ENCODE measurements around the gene RASGRF1.
"Not testable (repeated sequence)": the region's sequence is repeated elsewhere in the genome, so short reads cannot be mapped to it uniquely, and the experiment has no call there.

RASGRF1 gene, protein sequence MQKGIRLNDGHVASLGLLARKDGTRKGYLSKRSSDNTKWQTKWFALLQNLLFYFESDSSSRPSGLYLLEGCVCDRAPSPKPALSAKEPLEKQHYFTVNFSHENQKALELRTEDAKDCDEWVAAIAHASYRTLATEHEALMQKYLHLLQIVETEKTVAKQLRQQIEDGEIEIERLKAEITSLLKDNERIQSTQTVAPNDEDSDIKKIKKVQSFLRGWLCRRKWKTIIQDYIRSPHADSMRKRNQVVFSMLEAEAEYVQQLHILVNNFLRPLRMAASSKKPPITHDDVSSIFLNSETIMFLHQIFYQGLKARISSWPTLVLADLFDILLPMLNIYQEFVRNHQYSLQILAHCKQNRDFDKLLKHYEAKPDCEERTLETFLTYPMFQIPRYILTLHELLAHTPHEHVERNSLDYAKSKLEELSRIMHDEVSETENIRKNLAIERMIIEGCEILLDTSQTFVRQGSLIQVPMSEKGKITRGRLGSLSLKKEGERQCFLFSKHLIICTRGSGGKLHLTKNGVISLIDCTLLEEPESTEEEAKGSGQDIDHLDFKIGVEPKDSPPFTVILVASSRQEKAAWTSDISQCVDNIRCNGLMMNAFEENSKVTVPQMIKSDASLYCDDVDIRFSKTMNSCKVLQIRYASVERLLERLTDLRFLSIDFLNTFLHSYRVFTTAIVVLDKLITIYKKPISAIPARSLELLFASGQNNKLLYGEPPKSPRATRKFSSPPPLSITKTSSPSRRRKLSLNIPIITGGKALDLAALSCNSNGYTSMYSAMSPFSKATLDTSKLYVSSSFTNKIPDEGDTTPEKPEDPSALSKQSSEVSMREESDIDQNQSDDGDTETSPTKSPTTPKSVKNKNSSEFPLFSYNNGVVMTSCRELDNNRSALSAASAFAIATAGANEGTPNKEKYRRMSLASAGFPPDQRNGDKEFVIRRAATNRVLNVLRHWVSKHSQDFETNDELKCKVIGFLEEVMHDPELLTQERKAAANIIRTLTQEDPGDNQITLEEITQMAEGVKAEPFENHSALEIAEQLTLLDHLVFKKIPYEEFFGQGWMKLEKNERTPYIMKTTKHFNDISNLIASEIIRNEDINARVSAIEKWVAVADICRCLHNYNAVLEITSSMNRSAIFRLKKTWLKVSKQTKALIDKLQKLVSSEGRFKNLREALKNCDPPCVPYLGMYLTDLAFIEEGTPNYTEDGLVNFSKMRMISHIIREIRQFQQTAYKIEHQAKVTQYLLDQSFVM (N-terminal part only)

DNA sequence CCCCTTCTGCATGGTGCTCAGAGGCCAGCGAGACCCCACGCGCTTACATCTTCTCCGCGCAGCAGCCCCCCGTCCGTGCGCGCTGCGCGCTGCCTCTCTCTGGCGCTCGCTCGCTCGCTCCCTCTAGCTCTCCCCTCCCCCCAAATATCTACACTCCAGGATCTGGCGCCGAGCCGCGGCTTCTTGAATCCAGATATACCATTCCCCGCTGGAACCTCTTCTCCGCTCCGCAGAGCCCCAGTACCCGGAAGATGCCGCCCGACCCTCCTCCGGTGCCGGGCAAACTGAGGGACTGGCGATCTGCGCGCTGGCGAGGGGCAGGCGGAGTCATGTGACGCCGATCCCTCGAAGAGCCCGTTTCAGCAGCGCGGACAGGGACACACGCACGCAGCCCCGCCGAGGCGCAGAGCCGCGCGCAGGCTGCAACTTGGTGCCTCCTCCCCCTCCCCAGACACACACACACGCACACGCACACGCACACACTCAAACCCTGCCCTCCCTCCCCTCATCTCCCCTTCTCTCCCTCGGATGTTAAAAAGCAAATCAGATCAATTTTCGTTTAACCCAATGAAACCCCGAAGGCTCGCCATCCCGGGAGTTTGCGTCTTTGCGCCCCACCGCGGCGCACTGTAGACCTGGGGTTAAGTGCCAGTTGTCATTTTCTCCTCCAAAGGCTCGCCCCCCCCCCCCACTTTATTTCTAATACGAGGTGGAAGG is at the start of gene RASGRF1:
Gene RASGRF1 (minus strand): TSS at position 294 of the 717 bp plus-strand sequence. CDS start 282 bp downstream, at position 12.
- DNase-seq (ENCODE audit: low spot score): peak; percentile 25

DNA sequence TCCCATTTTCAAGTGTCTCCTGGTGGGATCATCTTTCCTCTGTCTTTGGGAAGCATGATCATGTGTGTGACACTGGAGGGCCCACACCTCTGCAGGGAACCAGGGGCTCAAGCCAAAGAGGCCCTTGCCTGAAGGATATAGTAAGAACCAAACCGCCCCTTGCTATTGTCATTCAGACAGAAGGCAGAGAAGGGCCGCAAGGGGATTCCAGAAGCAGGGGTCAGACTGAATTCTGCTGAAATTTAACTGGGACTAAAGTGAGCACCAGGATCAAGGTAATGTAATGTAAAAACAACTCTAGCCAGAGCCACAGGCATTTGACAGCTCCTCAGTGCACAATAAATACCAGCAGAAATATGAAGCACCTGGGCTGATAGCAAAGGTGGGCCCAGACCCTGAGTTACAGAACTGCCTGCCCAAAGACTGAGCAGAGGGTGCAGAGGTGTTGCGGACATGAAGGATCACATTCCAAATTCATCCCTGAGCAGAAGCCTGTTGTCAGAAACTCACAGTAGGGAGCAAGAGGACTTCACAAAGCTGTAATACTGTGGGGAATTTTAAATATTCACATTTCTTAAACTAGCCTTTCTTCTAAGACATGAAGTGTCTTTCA is 46.0 kb upstream of the RASGRF1 start:
- DNase-seq (ENCODE audit: low spot score): no peak

DNA sequence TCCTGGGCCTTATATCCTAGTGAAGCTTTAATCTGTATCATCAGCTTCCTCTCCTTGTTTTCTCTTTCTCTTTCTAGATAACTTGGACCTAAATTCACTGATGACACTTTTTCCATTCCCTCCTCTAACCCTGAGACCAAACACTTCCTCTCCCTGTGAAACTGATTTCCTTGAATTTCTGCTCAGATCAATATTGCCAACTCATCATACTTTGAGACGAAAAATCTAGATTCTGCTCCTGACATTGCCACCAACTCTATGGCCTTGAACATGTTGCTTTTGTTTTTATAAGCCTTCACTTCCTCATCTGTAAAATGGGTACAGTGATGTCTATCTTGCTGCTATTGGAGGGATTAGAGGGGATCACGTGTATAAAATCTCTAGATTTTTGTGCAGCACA is 42.7 kb upstream of the RASGRF1 start:
- no peak for DNase-seq (ENCODE audit: low spot score)

DNA sequence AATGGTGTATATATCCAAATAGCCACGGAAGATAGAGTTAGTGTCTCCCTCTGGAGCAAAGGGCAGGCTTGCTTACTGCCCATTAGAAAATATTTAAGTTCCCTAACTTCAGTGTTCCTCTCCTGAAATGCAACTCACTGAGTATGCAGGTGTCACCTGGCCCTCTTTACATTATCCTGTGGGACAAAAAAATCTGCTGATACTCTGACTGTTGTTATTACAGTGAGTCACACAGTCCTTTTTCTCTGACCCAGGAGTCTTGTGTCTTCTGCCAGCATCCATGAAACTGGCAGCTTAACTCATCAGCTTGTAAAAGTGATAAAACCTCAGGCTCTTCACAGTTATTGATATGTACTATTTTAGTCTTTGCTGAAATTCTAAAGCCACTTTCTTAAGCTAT is 42.2 kb upstream of the RASGRF1 start:
- DNase-seq (ENCODE audit: low spot score): no peak

DNA sequence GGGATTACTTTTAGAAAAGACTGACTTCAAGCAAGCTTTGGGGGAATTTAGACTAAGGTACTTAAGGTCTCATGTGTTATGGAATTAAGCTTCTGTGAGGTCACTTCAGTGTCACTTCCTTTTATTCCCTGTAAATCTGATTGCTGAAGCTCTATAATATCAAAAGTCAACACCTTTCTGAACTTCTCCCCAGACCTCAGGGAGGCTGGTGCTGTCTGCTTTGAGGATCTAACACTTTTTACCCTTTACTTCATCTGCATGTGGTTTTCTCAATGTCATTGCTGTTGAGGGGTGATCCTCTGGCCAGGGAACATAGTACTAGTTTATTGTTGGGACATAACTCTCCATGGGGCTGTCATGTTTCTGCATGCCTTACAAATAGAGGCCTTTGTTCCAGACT is 41.8 kb upstream of the RASGRF1 start:
- DNase-seq (ENCODE audit: low spot score): no peak

DNA sequence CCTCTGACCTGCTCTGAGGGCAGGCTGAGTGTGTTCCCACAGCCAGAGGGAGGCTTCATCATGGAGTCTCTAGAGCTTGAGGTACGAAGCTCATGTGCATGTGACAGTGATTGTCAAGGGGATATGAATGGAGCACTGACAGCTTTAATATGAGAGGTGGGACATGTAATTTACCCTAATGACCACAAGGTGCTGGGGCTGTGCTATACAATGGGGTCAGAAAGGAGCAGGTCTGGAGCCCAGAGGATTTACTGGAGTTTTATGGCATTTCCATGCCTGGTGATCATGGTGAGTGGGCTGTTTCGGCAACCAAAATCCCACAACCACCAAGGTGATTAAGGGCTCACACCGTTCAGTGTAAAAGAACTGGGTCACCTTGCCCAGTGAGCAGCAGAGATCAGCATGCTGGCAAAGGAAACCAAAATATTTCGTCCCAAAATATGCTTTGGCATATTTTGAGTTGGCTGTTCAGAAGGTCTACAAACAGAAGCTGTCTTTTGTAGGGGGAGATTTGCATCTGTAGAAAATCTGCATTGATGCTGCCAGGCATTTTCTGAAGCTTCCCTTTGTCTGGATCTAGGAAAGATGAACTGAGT is 40.1 kb upstream of the RASGRF1 start:
- DNase-seq (ENCODE audit: low spot score): no peak

DNA sequence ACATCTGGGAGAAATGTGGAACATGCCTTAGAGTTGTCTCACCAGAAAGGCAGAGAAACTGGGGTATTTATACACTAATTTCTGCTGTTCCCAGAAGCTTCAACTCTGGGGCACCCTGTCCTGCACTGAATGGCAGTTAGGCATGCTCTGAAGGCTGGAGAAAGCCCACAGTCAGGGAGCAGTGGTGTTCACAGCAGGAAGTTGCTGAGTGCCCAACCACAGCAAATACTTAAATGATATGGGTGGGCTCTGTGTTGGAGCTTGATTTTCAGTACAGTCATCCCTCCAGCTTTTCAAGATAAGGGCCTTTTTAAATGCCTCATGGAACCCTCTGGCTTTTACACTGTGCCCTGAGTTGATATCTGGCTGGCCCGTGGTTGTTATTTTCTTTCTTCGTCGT is 38.7 kb upstream of the RASGRF1 start:
- DNase-seq (ENCODE audit: low spot score): no peak

DNA sequence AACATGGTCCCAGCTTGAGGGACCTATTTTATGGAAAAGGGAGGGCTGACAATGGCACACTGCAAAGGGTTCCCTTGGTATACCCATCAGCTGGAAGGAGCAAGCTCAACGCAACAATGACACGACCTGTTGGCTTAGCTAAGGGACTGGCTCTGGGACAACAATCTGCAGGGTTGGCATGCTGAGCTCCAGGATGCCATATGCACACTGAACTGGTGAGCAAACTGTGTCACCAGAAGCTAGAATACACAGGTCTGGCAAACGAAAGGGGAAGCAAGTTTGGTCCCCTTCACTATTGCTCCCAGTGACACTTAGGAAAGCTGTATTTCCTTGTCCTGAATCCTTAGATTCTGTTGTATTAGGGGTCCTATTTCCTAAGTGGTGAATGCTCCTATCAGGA is 38.0 kb upstream of the RASGRF1 start:
- no peak for DNase-seq (ENCODE audit: low spot score)

DNA sequence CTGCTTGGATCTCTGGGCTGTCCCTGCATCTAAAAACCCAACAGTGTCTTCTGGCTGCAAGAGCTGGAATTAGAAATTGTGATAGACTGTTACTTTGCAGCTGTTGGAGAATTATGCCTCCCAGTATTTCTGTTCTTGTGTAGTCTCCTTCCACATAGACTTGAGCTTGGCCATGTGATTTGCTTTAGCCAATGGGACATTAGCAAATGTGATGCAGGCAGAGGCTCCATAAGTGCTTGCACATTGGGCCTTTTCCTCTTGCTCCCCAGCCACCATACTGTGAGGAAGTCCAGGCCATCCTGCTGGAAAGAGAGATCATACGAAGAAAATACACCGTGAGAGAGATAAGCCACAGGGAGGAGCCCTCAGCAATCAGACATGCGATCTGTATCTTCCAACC is 33.8 kb upstream of the RASGRF1 start:
- no peak for DNase-seq (ENCODE audit: low spot score)

DNA sequence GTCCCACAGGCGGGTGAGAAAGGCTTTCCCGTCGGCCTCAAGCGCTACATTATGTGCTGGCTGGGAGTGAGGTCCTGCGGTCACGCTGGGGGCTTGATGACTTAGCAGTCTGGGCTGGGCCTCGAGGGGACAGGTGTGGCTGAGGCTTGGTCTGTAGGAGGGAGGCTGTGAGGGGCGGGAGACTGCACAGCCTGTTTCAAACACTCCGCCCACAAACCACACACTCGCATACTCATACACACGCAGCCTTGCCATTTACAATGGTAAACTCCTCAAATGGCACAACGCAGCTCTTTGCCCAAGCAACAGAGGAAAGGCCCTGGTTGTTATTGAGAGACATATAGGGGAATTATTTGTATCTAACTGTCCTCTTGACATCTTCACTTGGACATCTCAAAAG is 32.4 kb upstream of the RASGRF1 start:
- no peak for DNase-seq (ENCODE audit: low spot score)

DNA sequence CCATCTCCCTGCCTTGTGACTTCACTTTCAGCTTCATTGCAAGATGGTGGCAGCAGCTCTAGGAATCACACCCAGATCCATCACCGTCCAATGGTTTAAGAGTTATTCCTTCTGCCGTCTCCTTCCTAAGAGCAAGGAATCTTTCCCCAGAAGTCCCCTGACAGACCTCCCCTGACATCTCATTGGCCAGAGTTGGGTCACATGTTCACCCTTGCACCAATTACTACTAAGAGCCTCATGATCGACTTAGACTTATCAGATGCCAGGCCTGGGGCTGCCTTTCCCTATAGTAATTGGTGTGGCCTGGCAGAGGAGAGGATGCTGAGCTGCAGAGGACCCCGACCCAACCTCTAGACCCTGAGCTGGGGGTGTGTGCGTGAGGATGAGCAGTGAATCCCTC is 31.8 kb upstream of the RASGRF1 start:
- DNase-seq (ENCODE audit: low spot score): no peak

DNA sequence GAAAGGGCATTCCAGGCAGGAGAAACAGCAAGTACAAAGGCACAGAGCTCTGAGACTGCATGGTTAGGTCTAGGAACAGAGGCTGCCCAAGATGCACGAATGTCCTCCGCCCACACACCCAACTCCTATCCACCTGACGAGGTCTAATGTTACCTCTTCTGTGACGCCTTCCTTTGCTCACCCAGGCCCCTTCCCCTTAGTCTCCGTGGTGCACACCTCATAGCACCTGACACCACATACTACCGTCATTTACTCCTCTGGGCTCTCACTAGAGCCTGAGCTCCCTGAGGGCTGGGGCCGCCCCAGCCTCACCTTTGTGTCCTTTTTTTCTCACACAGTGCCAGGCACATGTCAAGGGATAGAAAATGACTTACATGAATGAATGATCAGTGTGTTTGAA is 31.0 kb upstream of the RASGRF1 start:
- no peak for DNase-seq (ENCODE audit: low spot score)

DNA sequence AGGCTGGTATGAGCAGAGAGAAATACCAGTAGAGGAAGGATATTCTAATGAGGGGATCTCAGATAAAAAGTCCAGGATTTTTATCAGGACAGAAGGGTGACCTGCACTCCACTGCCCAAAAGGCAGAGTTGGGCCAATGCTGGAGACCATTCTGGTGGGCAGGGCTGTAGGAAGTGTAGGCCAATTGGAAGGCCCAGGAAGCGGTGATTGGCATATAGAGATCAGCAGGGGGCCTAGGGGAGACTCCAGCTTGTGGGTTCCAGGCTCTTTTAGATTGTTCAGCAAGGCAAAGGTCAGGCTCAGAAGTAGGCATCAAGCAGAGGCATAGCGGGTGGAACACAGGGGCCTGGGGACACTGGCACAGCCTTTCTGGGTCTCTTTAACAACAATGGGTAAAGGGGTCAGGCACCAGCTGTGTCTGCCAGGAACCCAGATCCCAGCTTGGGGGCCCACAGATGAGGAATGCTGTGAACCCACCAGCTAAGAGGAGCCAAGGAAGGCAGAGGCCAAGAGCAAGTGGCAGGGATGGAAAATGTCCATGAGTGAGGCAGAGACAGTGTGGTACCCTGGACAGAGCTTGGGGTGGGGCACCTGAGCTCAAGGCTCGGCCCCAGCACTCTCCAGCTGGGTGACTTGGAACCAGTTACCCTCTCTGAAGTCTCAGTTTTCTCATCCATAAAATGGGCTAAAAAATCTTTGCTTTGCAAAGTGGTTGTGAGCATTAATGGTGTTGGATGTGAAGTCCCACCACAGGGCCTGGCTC is 27.0 kb upstream of the RASGRF1 start:
- DNase-seq (ENCODE audit: low spot score): no peak

DNA sequence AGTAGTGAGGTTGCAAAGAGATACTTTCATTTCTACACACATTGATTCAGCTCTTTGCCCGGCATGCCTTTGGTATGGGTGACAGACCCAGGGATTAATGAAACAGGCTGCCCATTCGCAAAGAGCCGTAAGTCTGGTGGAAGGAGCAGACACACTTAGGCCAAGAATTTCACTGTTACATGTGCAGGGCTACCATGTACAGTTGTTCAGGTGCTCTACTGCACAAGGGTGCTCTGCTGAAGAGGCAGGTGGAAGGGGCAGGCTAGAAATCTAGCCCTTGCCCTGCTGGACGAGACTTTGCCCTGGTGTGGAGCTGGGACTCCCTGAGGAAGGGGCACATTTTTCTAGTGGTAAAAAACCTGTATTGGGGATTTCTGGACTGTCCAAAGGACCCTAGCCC is 26.2 kb upstream of the RASGRF1 start:
- no peak for DNase-seq (ENCODE audit: low spot score)

DNA sequence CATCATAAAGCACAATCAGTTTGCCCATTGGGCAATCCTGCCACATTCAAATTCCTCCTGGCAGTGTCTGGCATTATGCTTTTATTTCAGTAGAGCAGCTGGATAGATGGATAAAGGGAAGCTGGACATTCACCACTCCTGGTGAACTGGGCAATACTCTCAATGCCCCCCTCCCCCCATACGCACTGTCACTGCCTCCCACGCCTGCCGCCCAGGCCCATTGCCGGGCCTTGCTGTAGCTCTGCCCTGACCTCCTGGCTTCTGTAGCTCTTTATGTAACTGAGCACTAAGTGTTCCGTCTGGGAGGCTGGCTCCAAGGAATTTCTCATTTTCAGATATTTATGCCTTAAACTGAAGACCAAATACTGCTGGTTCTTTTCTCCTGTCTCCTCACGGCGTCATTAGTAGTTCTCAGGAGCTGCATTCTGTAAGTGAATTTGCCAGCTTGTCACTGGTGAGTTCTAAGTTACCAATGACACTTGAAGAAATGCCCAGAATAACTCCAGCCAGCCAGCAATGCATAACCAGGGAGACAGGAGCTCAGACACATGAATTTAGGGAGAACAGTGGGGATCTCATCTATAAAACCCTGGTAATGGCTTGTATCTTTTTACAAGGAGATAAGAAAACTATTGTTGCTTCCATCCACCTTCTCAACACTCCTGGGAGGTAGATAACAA is 25.5 kb upstream of the RASGRF1 start:
- DNase-seq (ENCODE audit: low spot score): no peak

DNA sequence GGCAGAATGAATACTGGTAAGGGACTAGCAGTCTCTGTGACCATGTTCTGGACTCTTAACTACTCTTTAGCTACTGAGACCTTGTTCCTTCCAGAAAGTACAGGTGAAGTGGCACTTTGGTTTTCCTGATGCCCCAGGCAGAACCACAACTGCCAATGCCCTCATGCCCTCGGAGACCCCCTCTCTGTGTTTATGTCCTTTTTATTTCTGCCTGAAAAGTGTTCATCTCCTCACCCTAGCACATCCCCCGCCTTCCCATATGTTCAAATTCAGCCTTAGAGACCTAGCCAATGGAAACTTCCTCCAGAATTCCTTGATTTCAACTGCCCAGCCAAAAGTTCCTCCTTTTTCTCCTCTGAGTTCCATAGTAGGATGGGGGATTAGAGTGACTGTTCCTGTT is 23.3 kb upstream of the RASGRF1 start:
- no peak for DNase-seq (ENCODE audit: low spot score)

DNA sequence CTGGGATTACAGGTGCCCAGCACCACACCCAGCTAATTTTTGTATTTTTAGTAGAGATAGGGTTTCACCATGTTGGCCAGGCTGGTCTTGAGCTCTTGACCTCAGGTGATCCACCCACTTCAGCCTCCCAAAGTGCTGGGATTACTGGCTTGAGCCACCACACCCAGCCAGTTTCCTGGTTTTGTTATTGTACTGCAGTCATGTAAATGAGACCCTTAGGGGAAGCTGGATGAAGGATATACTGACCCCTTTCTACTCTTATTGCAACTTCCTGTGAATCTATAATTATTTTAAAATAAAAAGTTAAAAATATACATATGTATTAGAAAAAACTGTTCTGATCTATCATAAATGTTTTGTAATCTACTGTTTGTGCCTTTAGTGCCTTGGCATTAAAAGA is 20.8 kb upstream of the RASGRF1 start:
- not testable (repeated sequence) for DNase-seq (ENCODE audit: low spot score)

DNA sequence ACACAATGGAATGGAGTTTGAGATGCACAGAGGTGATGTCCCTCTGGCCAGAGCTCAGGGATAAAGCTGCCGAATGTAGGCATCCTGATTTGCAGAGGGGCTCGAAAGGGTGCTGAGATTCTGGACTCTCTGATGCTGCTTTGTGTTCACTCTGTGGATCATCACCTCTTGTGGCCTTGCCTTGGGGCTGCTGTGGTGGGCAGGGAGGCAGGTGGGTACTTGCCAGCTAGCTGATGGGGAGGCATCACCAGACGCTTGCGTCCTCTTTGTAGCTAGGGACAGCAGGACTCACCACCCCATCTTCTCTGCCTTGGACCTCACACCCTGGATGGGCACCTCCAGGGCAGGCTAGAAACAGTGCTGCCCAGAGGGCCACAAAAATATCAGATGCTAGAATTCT is 14.6 kb upstream of the RASGRF1 start:
- DNase-seq (ENCODE audit: low spot score): no peak

DNA sequence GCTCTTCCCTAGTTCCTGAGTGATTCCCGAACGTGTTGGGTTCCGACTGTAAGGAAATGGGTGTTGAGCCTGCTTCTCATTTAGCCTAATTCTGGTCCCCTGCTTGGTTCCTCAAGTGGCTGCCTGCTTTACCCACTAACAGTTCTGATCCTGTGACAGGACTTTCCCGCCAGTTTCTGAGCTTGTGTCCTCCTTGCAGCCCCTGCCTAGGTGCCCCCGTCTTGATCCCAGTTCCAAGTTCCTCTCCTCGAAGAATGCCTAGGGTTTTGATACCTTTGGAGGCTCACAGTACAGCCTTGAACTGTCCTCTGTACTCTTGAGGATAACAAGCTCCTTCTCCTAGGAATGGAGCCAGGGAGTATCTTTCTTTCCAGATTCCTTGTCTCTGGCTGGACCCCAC is 12.0 kb upstream of the RASGRF1 start:
- no peak for DNase-seq (ENCODE audit: low spot score)

Data from putamen (tissue), 1 donor.